K562 (cell line): Measurements from ENCODE around the gene CCDC187. TPM values are rescaled to one million over a fixed set of nuclear protein-coding genes. Genes with fewer than 3 reads are reported as not detected.

Experiments used
- ATAC-seq: fragments of 200-7000 bp; cut with Tn5 transposase; 3 replicates; pipeline ENCODE4 v1.9.1; 2020; ENCODE audit warnings: moderate library complexity
- BruUV-seq: library from RNA; stranded (reverse); fragments of 400-500 nt; replicated peaks from 2 replicates; lab custom pipeline; 2021; lab: Mats Ljungman, UMichigan
- CTCF ChIA-PET: fragments of 300-600 bp; formaldehyde crosslinking; extraction: SDS; loops from one replicate; lab custom pipeline; 2021; ENCODE audit warnings: low intra/inter-chr PET ratio; lab: Yijun Ruan, JAX
- POLR2A ChIA-PET: fragments of 300-600, 350-650 bp; sonication (Branson Sonifier 250); formaldehyde crosslinking; extraction: SDS; loops from one replicate; lab custom pipeline; 2021; ENCODE audit warnings: antibody characterized with exemption, inconsistent platforms; lab: Yijun Ruan, JAX
- DNase-seq, 4 experiments: peaks; one replicate each; pipeline versions ENCODE4 v3.0.0 to v3.0.0-alpha.2; 2011 to 2018; ENCODE audit warnings: low spot score in 3 of 4, mixed read lengths in 3 of 4; ENCODE audit errors: extremely low read depth in 1 of 4
- FAIRE-seq: peaks from 2 replicates; lab custom pipeline; 2011; peaks lifted over from hg19 to GRCh38; lab: Jason Lieb, UNC
- H2AFZ ChIP-seq: 2 replicates; pipeline ENCODE4 v1.6.0; 2011; ENCODE audit warnings: low read depth, low read length, control low read depth, inconsistent platforms
- H3K27ac ChIP-seq: fragments of 200-600 bp; 3 replicates; pipeline ENCODE4 v1.8.0; 2011; ENCODE audit warnings: low read depth, mild to moderate bottlenecking, control low read depth, inconsistent platforms, low read length, moderate library complexity, mixed read lengths; ENCODE audit errors: extremely low read depth
- H3K27me3 ChIP-seq, 2 experiments: fragments of 300-600 bp in 1 of 2; 2 replicates in 1 of 2; 3 replicates in 1 of 2; pipeline versions ENCODE4 v1.6.0 to v1.8.0; 2011; ENCODE audit warnings: inconsistent platforms in 2 of 2, low read length in 2 of 2, mild to moderate bottlenecking in 1 of 2, mixed read lengths in 1 of 2, moderate library complexity in 1 of 2; ENCODE audit not compliant: control insufficient read depth in 2 of 2, insufficient read depth in 2 of 2
- H3K36me3 ChIP-seq: fragments of 300-600 bp; 3 replicates; pipeline ENCODE4 v1.8.0; 2011; ENCODE audit warnings: mild to moderate bottlenecking, low read length, inconsistent platforms; ENCODE audit not compliant: control insufficient read depth, insufficient read depth
- H3K4me1 ChIP-seq, 2 experiments: fragments of 200-600 bp in 1 of 2; replicated peaks in 1 of 2; 2 replicates in 1 of 2; 3 replicates in 1 of 2; pipeline versions ENCODE4 v1.5.1 to v1.8.0; 2011; ENCODE audit warnings: inconsistent platforms in 2 of 2, low read length in 2 of 2, mild to moderate bottlenecking in 1 of 2, mixed read lengths in 1 of 2, moderate library complexity in 1 of 2; ENCODE audit not compliant: control insufficient read depth in 2 of 2, insufficient read depth in 2 of 2
- H3K4me2 ChIP-seq: 2 replicates; pipeline ENCODE4 v1.6.1; 2011; ENCODE audit warnings: low read length, control low read depth, inconsistent platforms, mixed read lengths; ENCODE audit not compliant: insufficient read depth
- H3K4me3 ChIP-seq: fragments of 200-600 bp; sonication (generic), shearing (Covaris generic); 2 replicates; pipeline ENCODE4 v1.5.1; 2016; ENCODE audit warnings: control low read depth, inconsistent platforms
- H3K79me2 ChIP-seq: fragments of 200-600 bp; 3 replicates; pipeline ENCODE4 v1.8.0; 2011; ENCODE audit warnings: low read length, inconsistent platforms; ENCODE audit not compliant: control insufficient read depth, insufficient read depth
- H3K9ac ChIP-seq, 2 experiments: 2 replicates each; pipeline versions ENCODE4 v1.6.0 to v1.6.1; 2011; ENCODE audit warnings: low read depth in 2 of 2, low read length in 2 of 2, control low read depth in 1 of 2, inconsistent platforms in 1 of 2, mild to moderate bottlenecking in 1 of 2, mixed read lengths in 1 of 2; ENCODE audit not compliant: insufficient read depth in 1 of 2
- H3K9me1 ChIP-seq: one replicate; pipeline ENCODE4 v1.6.0; 2011; ENCODE audit warnings: inconsistent platforms, mild to moderate bottlenecking, low read length, moderate library complexity; ENCODE audit not compliant: control insufficient read depth, insufficient read depth
- H3K9me3 ChIP-seq: replicated peaks from 2 replicates; pipeline ENCODE4 v1.5.1; 2011; ENCODE audit warnings: low read depth, low read length, inconsistent platforms; ENCODE audit not compliant: control insufficient read depth, insufficient read depth
- H4K20me1 ChIP-seq: replicated peaks from 2 replicates; pipeline ENCODE4 v1.6.1; 2011; ENCODE audit warnings: low read length, inconsistent platforms, mixed read lengths; ENCODE audit not compliant: control insufficient read depth, insufficient read depth
- ARID2 ChIP-seq: fragments of 450-650 bp; IDR thresholded peaks from 2 replicates; pipeline ENCODE4 v1.6.1; 2017; ENCODE audit warnings: antibody characterized with exemption, mild to moderate bottlenecking
- FOSL1 ChIP-seq: fragments of 200-800 bp; sonication (Bioruptor generic); conservative IDR thresholded peaks from 2 replicates; pipeline ENCODE4 v1.6.1; 2016; ENCODE audit warnings: missing genetic modification characterization, missing compliant biosample characterization
- ZBTB43 ChIP-seq: sonication (generic); formaldehyde crosslinking; IDR thresholded peaks from 2 replicates; pipeline ENCODE4 v1.8.0; 2023; ENCODE audit warnings: mild to moderate bottlenecking, missing genetic modification reagents
- ZBTB9 ChIP-seq: fragments of 450-650 bp; formaldehyde crosslinking; IDR thresholded peaks from 2 replicates; pipeline ENCODE4 v1.4.0; 2020; ENCODE audit warnings: mild to moderate bottlenecking, moderate library complexity
- ZNF280A ChIP-seq: fragments of 450-650 bp; IDR thresholded peaks from 2 replicates; pipeline ENCODE4 v1.6.1; 2018; ENCODE audit warnings: mild to moderate bottlenecking, low read depth; ENCODE audit not compliant: partially characterized antibody
- ZNF395 ChIP-seq: fragments of 200-800 bp; sonication (Bioruptor generic); IDR thresholded peaks from 2 replicates; pipeline ENCODE4 v1.6.1; 2017; ENCODE audit warnings: missing genetic modification characterization, missing compliant biosample characterization
- WGBS: fragments of 100-300 bp; shearing (Covaris generic); methylation state at CpG from one replicate; pipeline ENCODE4 v1.1.6; 2016; ENCODE audit warnings: low coverage, mixed read lengths; ENCODE audit not compliant: insufficient coverage; ENCODE audit errors: missing lambda C conversion rate; 5-methylcytosine and 5-hydroxymethylcytosine counted together
- in situ Hi-C: fragments of 300-500 bp; cut with MboI; formaldehyde crosslinking; loops from 4 replicates; pipeline ENCODE4 v1.15.0; 2018; ENCODE audit warnings: inconsistent platforms, mixed read lengths
- intact Hi-C: fragments of 100-400 bp; cut with micrococcal nuclease; formaldehyde crosslinking; loops from 2 replicates; pipeline ENCODE4 v1.14.2; 2022
- polyA plus RNA-seq, 8 experiments: library from polyadenylated mRNA; depleted of rRNA in 4 of 8; stranded (reverse) in 5 of 8; unstranded in 3 of 8; fragments of >200 nt; fragmentation: Nextera tagmentation in 2 of 8; fragmentation: Illumina TruSeq in 1 of 8; extraction: Ambion mirVana in 2 of 8; extraction: Trizol in 1 of 8; gene quantifications; 2 replicates each; pipeline versions ENCODE4 v1.2.1 to v1.2.3, GENCODE V29; 2011 to 2014; ENCODE audit warnings: inconsistent platforms in 1 of 8, missing spikeins in 1 of 8
- total RNA-seq, 7 experiments: library from RNA; depleted of rRNA in 6 of 7; stranded (reverse); fragments of >200 nt in 6 of 7; fragmentation: Illumina TruSeq in 2 of 7; extraction: Trizol in 2 of 7; gene quantifications; 2 replicates each; pipeline versions ENCODE4 v1.2.1 to v1.2.3, GENCODE V29; 2011 to 2021; ENCODE audit warnings: low replicate concordance in 1 of 7

Gene CCDC187
- total and polyA plus RNA-seq, 9 of the 15 experiments (the other 6 are each of a cell fraction or from before 2014, with no cell fraction given), result not detected

- ATAC-seq (no peak), FAIRE-seq (no peak), DNase-seq (no peak)
- Histone ChIP-seq H3K27ac (no peak overlapping the region), H3K9me1 (no peaks in the 10 kb centered on the region), H3K4me3 (no peak overlapping the region), H3K36me3 (no peaks in the 10 kb centered on the region), H3K9me3 (peaks cover 7% of the 10 kb centered on the region), H3K4me2 (no peak overlapping the region), H3K9ac (no peak overlapping the region), H3K79me2 (no peaks in the 10 kb centered on the region), H4K20me1 (no peaks in the 10 kb centered on the region; the same call in none of the 2 replicates), H2AFZ (no peak overlapping the region), H3K27me3 (peaks cover 13 to 42% of the 10 kb centered on the region in 2 experiments; a peak in 4 of 5 replicates), H3K4me1 (peaks cover 0 to 28% of the 10 kb centered on the region in 2 experiments; a peak in 2 of 5 replicates)
- in situ Hi-C loops, result no loop called here
- intact Hi-C loops, result no loop called here
- ChIA-PET POLR2A (no interaction called here), CTCF (no interaction called here)
- no peak for TF ChIP-seq ZNF395
- TF ChIP-seq ZBTB43 (CRISPR knock-in tag), result no peak
- TF ChIP-seq FOSL1 (tag), result no peak
- no peak for TF ChIP-seq ZBTB9 (CRISPR knock-in tag)
- TF ChIP-seq ZNF280A, result no peak
- TF ChIP-seq ARID2, result no peak
- WGBS, result 16% methylated on average over 19 of the region's 21 CpGs
- no TSS peak for BruUV-seq
These were observed 14.3 kb upstream of the CCDC187 start for GRCh38 chr9:136318111-136318775.
